GM12878 (cell line): ENCODE data around the gene FOSB. TPM values are rescaled to one million over a fixed set of nuclear protein-coding genes. Genes with fewer than 3 reads are reported as not detected.

ENCODE experiments used
- ATAC-seq: fragments of 200-7000 bp; cut with Tn5 transposase; 3 replicates; pipeline ENCODE4 v1.9.1; 2020; ENCODE audit warnings: mild to moderate bottlenecking, moderate library complexity
- BruUV-seq: library from RNA; stranded (reverse); fragments of 400-500 nt; replicated peaks from 2 replicates; lab custom pipeline; 2021; lab: Mats Ljungman, UMichigan
- CTCF ChIA-PET: fragments of 300-600 bp; sonication (Branson Sonifier 250); formaldehyde crosslinking; extraction: SDS; loops from one replicate; lab custom pipeline; 2021; ENCODE audit warnings: inconsistent platforms; lab: Yijun Ruan, JAX
- POLR2A ChIA-PET: fragments of 350-600 bp; formaldehyde crosslinking; extraction: SDS; loops from one replicate; lab custom pipeline; 2021; ENCODE audit warnings: inconsistent platforms; lab: Charles Lee
- RAD21 ChIA-PET: fragments of 300-600 bp; sonication (Branson Sonifier 250); formaldehyde crosslinking; loops from one replicate; lab custom pipeline; 2023; ENCODE audit warnings: antibody characterized with exemption; ENCODE audit not compliant: unreplicated experiment; lab: Charles Lee
- SMC1A ChIA-PET: fragments of 300-600 bp; sonication (Branson Sonifier 250); formaldehyde crosslinking; loops from one replicate; lab custom pipeline; 2023; ENCODE audit not compliant: unreplicated experiment, uncharacterized antibody; lab: Charles Lee
- DNase-seq: peaks from one replicate; pipeline ENCODE4 v3.0.0-alpha.2; 2011; ENCODE audit warnings: low read depth, low spot score
- FAIRE-seq: peaks from 3 replicates; lab custom pipeline; 2011; peaks lifted over from hg19 to GRCh38; lab: Jason Lieb, UNC
- H2AFZ ChIP-seq: 2 replicates; pipeline ENCODE4 v1.6.0; 2011; ENCODE audit warnings: low read depth, low read length, control low read depth; ENCODE audit not compliant: control insufficient read depth
- H3K27ac ChIP-seq: 2 replicates; pipeline ENCODE4 v1.5.1; 2011; ENCODE audit warnings: control low read depth; ENCODE audit not compliant: control insufficient read depth, insufficient read depth
- H3K27me3 ChIP-seq, 2 experiments: replicated peaks in 1 of 2; 2 replicates each; pipeline versions ENCODE4 v1.6.0 to v1.6.1; 2011; ENCODE audit warnings: low read length in 1 of 2; ENCODE audit not compliant: control insufficient read depth in 2 of 2, insufficient read depth in 2 of 2
- H3K36me3 ChIP-seq, 2 experiments: 2 replicates each; pipeline ENCODE4 v1.5.1; 2011; ENCODE audit warnings: low read length in 1 of 2; ENCODE audit not compliant: control insufficient read depth in 2 of 2, insufficient read depth in 2 of 2
- H3K4me1 ChIP-seq: 2 replicates; pipeline ENCODE4 v1.6.1; 2011; ENCODE audit warnings: mild to moderate bottlenecking, low read length, moderate library complexity, mixed read lengths; ENCODE audit not compliant: control insufficient read depth, insufficient read depth
- H3K4me2 ChIP-seq: 2 replicates; pipeline ENCODE4 v1.6.0; 2011; ENCODE audit warnings: control low read depth; ENCODE audit not compliant: control insufficient read depth, insufficient read depth
- H3K4me3 ChIP-seq: fragments of 200-600 bp; sonication (generic); 2 replicates; pipeline ENCODE4 v1.5.1; 2016
- H3K79me2 ChIP-seq: 2 replicates; pipeline ENCODE4 v1.6.0; 2011; ENCODE audit warnings: low read length; ENCODE audit not compliant: control insufficient read depth, insufficient read depth
- H3K9ac ChIP-seq: 2 replicates; pipeline ENCODE4 v1.8.0; 2011; ENCODE audit warnings: low read length, control low read depth, mixed read lengths; ENCODE audit not compliant: control insufficient read depth, insufficient read depth
- H3K9me3 ChIP-seq: replicated peaks from 3 replicates; pipeline ENCODE4 v1.5.1; 2011; ENCODE audit warnings: mild to moderate bottlenecking, low read length; ENCODE audit not compliant: control insufficient read depth, insufficient read depth
- H4K20me1 ChIP-seq: 2 replicates; pipeline ENCODE4 v1.6.0; 2011; ENCODE audit not compliant: control insufficient read depth, insufficient read depth
- CBX5 ChIP-seq: sonication (generic); IDR thresholded peaks from 2 replicates; pipeline ENCODE4 v1.6.1; 2016; ENCODE audit warnings: low read depth, moderate library complexity, mild to moderate bottlenecking, inconsistent platforms
- HDGF ChIP-seq: fragments of 450-650 bp; IDR thresholded peaks from 2 replicates; pipeline ENCODE4 v1.6.1; 2016; ENCODE audit warnings: antibody characterized with exemption
- IRF4 ChIP-seq: IDR thresholded peaks from 2 replicates; pipeline ENCODE4 v1.6.1; 2011; ENCODE audit warnings: low read depth, low read length
- LARP7 ChIP-seq: fragments of 450-650 bp; IDR thresholded peaks from 2 replicates; pipeline ENCODE4 v1.6.1; 2017; ENCODE audit warnings: mild to moderate bottlenecking
- NFYA ChIP-seq: IDR thresholded peaks from 2 replicates; pipeline ENCODE4 v1.6.1; 2011; ENCODE audit warnings: low read depth, mild to moderate bottlenecking, low read length, improper control_type of control experiment, borderline replicate concordance
- SPI1 ChIP-seq: IDR thresholded peaks from 2 replicates; pipeline ENCODE4 v1.6.1; 2011; ENCODE audit warnings: low read depth, mild to moderate bottlenecking, low read length, moderate library complexity, borderline replicate concordance; ENCODE audit not compliant: insufficient read depth
- TARDBP ChIP-seq: IDR thresholded peaks from 2 replicates; pipeline ENCODE4 v1.6.1; 2016; ENCODE audit warnings: borderline replicate concordance
- TBL1XR1 ChIP-seq: IDR thresholded peaks from 2 replicates; pipeline ENCODE4 v1.6.1; 2012; ENCODE audit warnings: low read depth, low read length, improper control_type of control experiment
- YBX1 ChIP-seq: fragments of 450-650 bp; IDR thresholded peaks from 2 replicates; pipeline ENCODE4 v1.6.1; 2016; ENCODE audit warnings: antibody characterized with exemption
- WGBS: methylation state at CpG from one replicate; pipeline ENCODE4 v1.1.6; 2016; ENCODE audit warnings: low lambda C conversion rate; ENCODE audit not compliant: insufficient replicate concordance, insufficient coverage; ENCODE audit errors: missing lambda C conversion rate; 5-methylcytosine and 5-hydroxymethylcytosine counted together
- in situ Hi-C: fragments of 300-500 bp; cut with MboI; formaldehyde crosslinking; loops from 9 replicates; pipeline ENCODE4 v1.14.3; 2018; ENCODE audit warnings: mixed read lengths
- intact Hi-C: fragments of 100-400 bp; cut with micrococcal nuclease; formaldehyde crosslinking; loops from one replicate; pipeline ENCODE4 v1.14.2; 2022; ENCODE audit not compliant: unreplicated experiment
- polyA plus RNA-seq, 11 experiments: library from polyadenylated mRNA; depleted of rRNA in 4 of 11; unstranded in 6 of 11; stranded (reverse) in 5 of 11; fragments of >200 nt; fragmentation: Nextera tagmentation in 4 of 11; fragmentation: Illumina TruSeq in 1 of 11; extraction: Ambion mirVana in 4 of 11; extraction: Trizol in 1 of 11; gene quantifications; 1 replicate in 1 of 11; 2 replicates in 10 of 11; pipeline versions ENCODE4 v1.2.1 to v1.2.3, GENCODE V29; 2011 to 2016; ENCODE audit warnings: inconsistent platforms in 2 of 11, missing spikeins in 2 of 11, low read depth in 1 of 11
- total RNA-seq, 4 experiments: library from RNA; depleted of rRNA in 3 of 4; stranded (reverse); fragments of >200 nt in 3 of 4; fragmentation: Illumina TruSeq in 1 of 4; extraction: Trizol in 1 of 4; gene quantifications; 2 replicates each; pipeline versions ENCODE4 v1.2.1 to v1.2.3, GENCODE V29; 2013 to 2021
- TF ChIP-seq, protein P1 (sequence below): fragments of 450-650 bp; formaldehyde crosslinking; IDR thresholded peaks from 2 replicates; pipeline ENCODE4 v1.5.0; 2022; ENCODE audit warnings: mild to moderate bottlenecking, missing genetic modification characterization
- TF ChIP-seq, protein P2 (sequence below): fragments of 450-650 bp; IDR thresholded peaks from 2 replicates; pipeline ENCODE4 v1.6.1; 2016; ENCODE audit warnings: mild to moderate bottlenecking
- TF ChIP-seq, protein P3 (sequence below): IDR thresholded peaks from 2 replicates; pipeline ENCODE4 v1.6.1; 2011; ENCODE audit warnings: low read depth, low read length, improper control_type of control experiment, borderline replicate concordance
- TF ChIP-seq, protein P4 (sequence below): fragments of 450-650 bp; IDR thresholded peaks from 2 replicates; pipeline ENCODE4 v1.6.1; 2017; ENCODE audit warnings: mild to moderate bottlenecking
- TF ChIP-seq, protein P5 (sequence below): IDR thresholded peaks from 2 replicates; pipeline ENCODE4 v1.6.1; 2012; ENCODE audit warnings: low read length, inconsistent platforms

Gene FOSB
- total and polyA plus RNA-seq, 10 of the 15 experiments (the other 5 are each of a cell fraction or from before 2014, with no cell fraction given) = 0.06 to 0.56 (median 0.26) TPM

DNA sequence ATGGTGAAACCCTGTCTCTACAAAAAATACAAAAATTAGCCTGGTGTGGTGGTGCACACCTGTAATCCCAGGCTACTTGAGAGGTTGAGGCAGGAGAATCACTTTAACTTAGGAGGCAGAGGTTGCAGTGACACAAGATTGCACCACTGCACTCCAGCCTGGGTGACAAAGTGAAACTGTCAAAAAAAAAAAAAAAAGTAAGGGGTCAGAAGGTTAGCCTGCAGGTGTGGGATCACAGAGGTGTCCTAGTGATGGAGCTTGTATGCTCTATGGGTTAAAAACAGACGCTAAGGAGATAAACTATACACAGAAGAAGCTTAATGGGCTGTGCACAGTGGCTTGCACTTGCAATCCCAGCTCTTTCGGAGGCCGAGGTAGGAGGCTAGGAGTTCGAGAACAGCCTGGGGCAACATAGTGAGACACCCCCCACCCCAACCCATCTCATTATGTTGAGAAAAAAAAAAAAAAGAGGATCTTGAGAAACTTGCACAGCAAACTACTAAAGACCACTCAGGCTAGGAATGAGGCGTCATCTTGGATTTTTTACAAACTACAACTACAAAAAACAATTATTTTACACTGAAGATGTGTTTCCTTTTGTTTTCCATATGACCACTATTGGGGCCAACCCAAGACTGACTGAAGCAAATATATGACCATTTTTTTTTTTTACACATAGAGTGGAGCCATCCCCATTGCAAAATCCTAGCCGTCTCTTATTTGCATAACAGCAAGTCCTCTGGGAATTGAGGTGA is 7.9 kb downstream of the FOSB start:
- Histone ChIP-seq H3K4me1 (peaks cover 5% of the 10 kb centered on the region), H3K4me2 (no peak overlapping the region), H3K79me2 (no peaks in the 10 kb centered on the region), H3K27me3 (peaks cover 0 to 2% of the 10 kb centered on the region in 2 experiments; a peak in 2 of 4 replicates), H3K36me3 (no peaks in the 10 kb centered on the region), H3K4me3 (no peak overlapping the region), H3K27ac (no peak overlapping the region), H4K20me1 (no peaks in the 10 kb centered on the region), H2AFZ (no peak overlapping the region), H3K9ac (no peak overlapping the region), H3K9me3 (no peaks in the 10 kb centered on the region)
- POLR2A ChIA-PET = interaction anchor here (0.5 to 0.6 kb wide), 2 partner anchors 1236 to 1640 kb away, joined by 3 to 10 read pairs; no protein-coding TSS in a partner anchor
- ATAC-seq (no peak), DNase-seq (no peak), FAIRE-seq (no peak)
- no TSS peak for BruUV-seq
- intact Hi-C loops (loop anchor here (10.0 kb wide), 1 partner anchor 401 kb away; the partner anchor contains the start of genes GEMIN7 and ZNF296), in situ Hi-C loops (loop anchor here (5.0 kb wide), 1 partner anchor 33 kb away; no protein-coding TSS in a partner anchor)
- WGBS = 59% methylated on average over 6 of the region's 6 CpGs
- CTCF ChIA-PET = interaction anchor here (0.6 to 9.0 kb wide), 3 partner anchors 28 to 51 kb away, joined by 4 to 385 read pairs (median 176); no protein-coding TSS in a partner anchor
- TF ChIP-seq, protein P1, sequence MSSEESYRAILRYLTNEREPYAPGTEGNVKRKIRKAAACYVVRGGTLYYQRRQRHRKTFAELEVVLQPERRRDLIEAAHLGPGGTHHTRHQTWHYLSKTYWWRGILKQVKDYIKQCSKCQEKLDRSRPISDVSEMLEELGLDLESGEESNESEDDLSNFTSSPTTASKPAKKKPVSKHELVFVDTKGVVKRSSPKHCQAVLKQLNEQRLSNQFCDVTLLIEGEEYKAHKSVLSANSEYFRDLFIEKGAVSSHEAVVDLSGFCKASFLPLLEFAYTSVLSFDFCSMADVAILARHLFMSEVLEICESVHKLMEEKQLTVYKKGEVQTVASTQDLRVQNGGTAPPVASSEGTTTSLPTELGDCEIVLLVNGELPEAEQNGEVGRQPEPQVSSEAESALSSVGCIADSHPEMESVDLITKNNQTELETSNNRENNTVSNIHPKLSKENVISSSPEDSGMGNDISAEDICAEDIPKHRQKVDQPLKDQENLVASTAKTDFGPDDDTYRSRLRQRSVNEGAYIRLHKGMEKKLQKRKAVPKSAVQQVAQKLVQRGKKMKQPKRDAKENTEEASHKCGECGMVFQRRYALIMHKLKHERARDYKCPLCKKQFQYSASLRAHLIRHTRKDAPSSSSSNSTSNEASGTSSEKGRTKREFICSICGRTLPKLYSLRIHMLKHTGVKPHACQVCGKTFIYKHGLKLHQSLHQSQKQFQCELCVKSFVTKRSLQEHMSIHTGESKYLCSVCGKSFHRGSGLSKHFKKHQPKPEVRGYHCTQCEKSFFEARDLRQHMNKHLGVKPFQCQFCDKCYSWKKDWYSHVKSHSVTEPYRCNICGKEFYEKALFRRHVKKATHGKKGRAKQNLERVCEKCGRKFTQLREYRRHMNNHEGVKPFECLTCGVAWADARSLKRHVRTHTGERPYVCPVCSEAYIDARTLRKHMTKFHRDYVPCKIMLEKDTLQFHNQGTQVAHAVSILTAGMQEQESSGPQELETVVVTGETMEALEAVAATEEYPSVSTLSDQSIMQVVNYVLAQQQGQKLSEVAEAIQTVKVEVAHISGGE (CRISPR knock-in tag) = no peak
- TF ChIP-seq, protein P2, sequence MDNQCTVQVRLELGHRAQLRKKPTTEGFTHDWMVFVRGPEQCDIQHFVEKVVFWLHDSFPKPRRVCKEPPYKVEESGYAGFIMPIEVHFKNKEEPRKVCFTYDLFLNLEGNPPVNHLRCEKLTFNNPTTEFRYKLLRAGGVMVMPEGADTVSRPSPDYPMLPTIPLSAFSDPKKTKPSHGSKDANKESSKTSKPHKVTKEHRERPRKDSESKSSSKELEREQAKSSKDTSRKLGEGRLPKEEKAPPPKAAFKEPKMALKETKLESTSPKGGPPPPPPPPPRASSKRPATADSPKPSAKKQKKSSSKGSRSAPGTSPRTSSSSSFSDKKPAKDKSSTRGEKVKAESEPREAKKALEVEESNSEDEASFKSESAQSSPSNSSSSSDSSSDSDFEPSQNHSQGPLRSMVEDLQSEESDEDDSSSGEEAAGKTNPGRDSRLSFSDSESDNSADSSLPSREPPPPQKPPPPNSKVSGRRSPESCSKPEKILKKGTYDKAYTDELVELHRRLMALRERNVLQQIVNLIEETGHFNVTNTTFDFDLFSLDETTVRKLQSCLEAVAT = no peak
- TF ChIP-seq, protein P3, sequence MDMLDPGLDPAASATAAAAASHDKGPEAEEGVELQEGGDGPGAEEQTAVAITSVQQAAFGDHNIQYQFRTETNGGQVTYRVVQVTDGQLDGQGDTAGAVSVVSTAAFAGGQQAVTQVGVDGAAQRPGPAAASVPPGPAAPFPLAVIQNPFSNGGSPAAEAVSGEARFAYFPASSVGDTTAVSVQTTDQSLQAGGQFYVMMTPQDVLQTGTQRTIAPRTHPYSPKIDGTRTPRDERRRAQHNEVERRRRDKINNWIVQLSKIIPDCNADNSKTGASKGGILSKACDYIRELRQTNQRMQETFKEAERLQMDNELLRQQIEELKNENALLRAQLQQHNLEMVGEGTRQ = no peak
- TF ChIP-seq IRF4 (no peak), CBX5 (no peak), HDGF (no peak), NFYA (no peak), SPI1 (no peak), YBX1 (no peak), LARP7 (no peak), TBL1XR1 (no peak), TARDBP (no peak)
- TF ChIP-seq, protein P4, sequence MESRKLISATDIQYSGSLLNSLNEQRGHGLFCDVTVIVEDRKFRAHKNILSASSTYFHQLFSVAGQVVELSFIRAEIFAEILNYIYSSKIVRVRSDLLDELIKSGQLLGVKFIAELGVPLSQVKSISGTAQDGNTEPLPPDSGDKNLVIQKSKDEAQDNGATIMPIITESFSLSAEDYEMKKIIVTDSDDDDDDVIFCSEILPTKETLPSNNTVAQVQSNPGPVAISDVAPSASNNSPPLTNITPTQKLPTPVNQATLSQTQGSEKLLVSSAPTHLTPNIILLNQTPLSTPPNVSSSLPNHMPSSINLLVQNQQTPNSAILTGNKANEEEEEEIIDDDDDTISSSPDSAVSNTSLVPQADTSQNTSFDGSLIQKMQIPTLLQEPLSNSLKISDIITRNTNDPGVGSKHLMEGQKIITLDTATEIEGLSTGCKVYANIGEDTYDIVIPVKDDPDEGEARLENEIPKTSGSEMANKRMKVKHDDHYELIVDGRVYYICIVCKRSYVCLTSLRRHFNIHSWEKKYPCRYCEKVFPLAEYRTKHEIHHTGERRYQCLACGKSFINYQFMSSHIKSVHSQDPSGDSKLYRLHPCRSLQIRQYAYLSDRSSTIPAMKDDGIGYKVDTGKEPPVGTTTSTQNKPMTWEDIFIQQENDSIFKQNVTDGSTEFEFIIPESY = no peak
- TF ChIP-seq, protein P5, sequence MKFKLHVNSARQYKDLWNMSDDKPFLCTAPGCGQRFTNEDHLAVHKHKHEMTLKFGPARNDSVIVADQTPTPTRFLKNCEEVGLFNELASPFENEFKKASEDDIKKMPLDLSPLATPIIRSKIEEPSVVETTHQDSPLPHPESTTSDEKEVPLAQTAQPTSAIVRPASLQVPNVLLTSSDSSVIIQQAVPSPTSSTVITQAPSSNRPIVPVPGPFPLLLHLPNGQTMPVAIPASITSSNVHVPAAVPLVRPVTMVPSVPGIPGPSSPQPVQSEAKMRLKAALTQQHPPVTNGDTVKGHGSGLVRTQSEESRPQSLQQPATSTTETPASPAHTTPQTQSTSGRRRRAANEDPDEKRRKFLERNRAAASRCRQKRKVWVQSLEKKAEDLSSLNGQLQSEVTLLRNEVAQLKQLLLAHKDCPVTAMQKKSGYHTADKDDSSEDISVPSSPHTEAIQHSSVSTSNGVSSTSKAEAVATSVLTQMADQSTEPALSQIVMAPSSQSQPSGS = no peak
- RAD21 ChIA-PET = interaction anchor here (2.0 kb wide), 1 partner anchor 8 kb away, joined by 6 read pairs; the partner anchor contains the start of gene FOSB
- SMC1A ChIA-PET = interaction anchor here (0.7 to 6.6 kb wide), 3 partner anchors 26 to 36 kb away, joined by 3 to 145 read pairs (median 5); no protein-coding TSS in a partner anchor
